SK-N-SH (cell line): ENCODE measurements around the gene PPP1R8. TPM values are rescaled to one million over a fixed set of nuclear protein-coding genes. Genes with fewer than 3 reads are reported as not detected.
A peak's percentile ranks its signal among the peaks of the same experiment; 100 is the strongest.

Experiments used
- CTCF ChIA-PET: fragments of 300-600, 350-600 bp; formaldehyde crosslinking; extraction: SDS; loops from one replicate; lab custom pipeline; 2021; lab: Yijun Ruan, JAX
- POLR2A ChIA-PET: fragments of 350-600 bp; sonication (Branson Sonifier 250); formaldehyde crosslinking; extraction: SDS; loops from one replicate; lab custom pipeline; 2020; ENCODE audit warnings: antibody characterized with exemption, inconsistent platforms; lab: Yijun Ruan, JAX
- DNase-seq: peaks from one replicate; pipeline ENCODE4 v3.0.0; 2012
- H2AFZ ChIP-seq: fragments of 200-600 bp; sonication (generic); 2 replicates; pipeline ENCODE4 v1.8.1; 2016; ENCODE audit warnings: antibody characterized with exemption, mild to moderate bottlenecking, low read depth
- H3F3A ChIP-seq: fragments of 200-600 bp; sonication (generic); replicated peaks from 2 replicates; pipeline ENCODE3; 2016; ENCODE audit warnings: antibody characterized with exemption, mild to moderate bottlenecking; ENCODE audit not compliant: insufficient read depth
- H3K27ac ChIP-seq, 2 experiments: fragments of 200-500 bp in 1 of 2; fragments of 200-600 bp in 1 of 2; sonication (Bioruptor generic) in 1 of 2; sonication (generic), shearing (Covaris generic) in 1 of 2; 2 replicates each; pipeline versions ENCODE4 v1.5.1 to v1.6.1; 2014 to 2016; ENCODE audit warnings: low read depth in 2 of 2, inconsistent platforms in 1 of 2, low read length in 1 of 2, mild to moderate bottlenecking in 1 of 2, mixed read lengths in 1 of 2
- H3K27me3 ChIP-seq: fragments of 200-600 bp; sonication (generic), shearing (Covaris generic); 2 replicates; pipeline ENCODE4 v1.6.1; 2016; ENCODE audit warnings: mixed run types; ENCODE audit not compliant: insufficient read depth
- H3K36me3 ChIP-seq, 2 experiments: fragments of 200-500 bp in 1 of 2; fragments of 200-600 bp in 1 of 2; sonication (Bioruptor generic) in 1 of 2; sonication (generic) in 1 of 2; replicated peaks in 1 of 2; 2 replicates each; pipeline versions ENCODE3 to v1.5.1; 2014 to 2016; ENCODE audit warnings: low read length in 1 of 2, mild to moderate bottlenecking in 1 of 2; ENCODE audit not compliant: insufficient read depth in 2 of 2, control insufficient read depth in 1 of 2
- H3K4me1 ChIP-seq, 2 experiments: fragments of 200-500 bp in 1 of 2; fragments of 200-600 bp in 1 of 2; sonication (Bioruptor generic) in 1 of 2; sonication (generic), shearing (Covaris generic) in 1 of 2; 2 replicates each; pipeline versions ENCODE4 v1.5.1 to v1.6.1; 2014 to 2016; ENCODE audit warnings: low read depth in 1 of 2, low read length in 1 of 2, mixed run types in 1 of 2; ENCODE audit not compliant: insufficient read depth in 2 of 2, control insufficient read depth in 1 of 2
- H3K4me2 ChIP-seq: fragments of 200-600 bp; sonication (generic), shearing (Covaris generic); 2 replicates; pipeline ENCODE4 v1.6.1; 2017; ENCODE audit warnings: mixed run types
- H3K4me3 ChIP-seq, 2 experiments: fragments of 200-500 bp in 1 of 2; fragments of 200-600 bp in 1 of 2; sonication (Bioruptor generic) in 1 of 2; sonication (generic), shearing (Covaris generic) in 1 of 2; 2 replicates each; pipeline versions ENCODE4 v1.5.1 to v1.8.1; 2014 to 2016; ENCODE audit warnings: low read depth in 2 of 2, inconsistent platforms in 1 of 2, low read length in 1 of 2, mild to moderate bottlenecking in 1 of 2, mixed read lengths in 1 of 2, moderate library complexity in 1 of 2
- H3K79me2 ChIP-seq: fragments of 200-600 bp; sonication (generic); 2 replicates; pipeline ENCODE4 v1.8.1; 2017; ENCODE audit warnings: mild to moderate bottlenecking; ENCODE audit not compliant: insufficient read depth
- H3K9ac ChIP-seq: fragments of 200-600 bp; sonication (generic); 2 replicates; pipeline ENCODE4 v1.6.1; 2017; ENCODE audit warnings: mixed run types
- H3K9me2 ChIP-seq: fragments of 200-600 bp; sonication (generic); 2 replicates; pipeline ENCODE4 v1.6.1; 2017; ENCODE audit warnings: mixed run types
- H3K9me3 ChIP-seq: fragments of 200-600 bp; sonication (generic); 2 replicates; pipeline ENCODE4 v1.6.1; 2017; ENCODE audit warnings: mixed run types, mild to moderate bottlenecking, moderate library complexity
- H4K20me1 ChIP-seq: fragments of 200-600 bp; sonication (generic); 2 replicates; pipeline ENCODE4 v1.6.1; 2017; ENCODE audit warnings: mild to moderate bottlenecking, mixed run types; ENCODE audit not compliant: insufficient read depth
- CHD2 ChIP-seq: fragments of 150-350 bp; IDR thresholded peaks from 2 replicates; pipeline ENCODE4 v1.6.1; 2018; ENCODE audit warnings: low read length; ENCODE audit not compliant: partially characterized antibody
- CTCF ChIP-seq: fragments of 200-600 bp; sonication (generic); IDR thresholded peaks from 2 replicates; pipeline ENCODE4 v1.6.1; 2017; ENCODE audit warnings: antibody characterized with exemption, mild to moderate bottlenecking, moderate library complexity
- EP300 ChIP-seq, 2 experiments: IDR thresholded peaks; 2 replicates each; pipeline versions ENCODE4 v1.4.0 to v1.6.1; 2012; ENCODE audit warnings: borderline replicate concordance in 1 of 2, low read depth in 1 of 2, low read length in 1 of 2
- FOSL2 ChIP-seq: IDR thresholded peaks from 2 replicates; pipeline ENCODE4 v1.4.0; 2012; ENCODE audit warnings: low read depth, mild to moderate bottlenecking, moderate library complexity, borderline replicate concordance
- FOXJ3 ChIP-seq: sonication (generic); formaldehyde crosslinking; IDR thresholded peaks from 2 replicates; pipeline ENCODE4 v1.5.1; 2020; ENCODE audit warnings: mild to moderate bottlenecking, missing genetic modification reagents
- FOXM1 ChIP-seq: IDR thresholded peaks from 2 replicates; pipeline ENCODE4 v1.4.0; 2012; ENCODE audit warnings: low read depth, mild to moderate bottlenecking
- GABPA ChIP-seq: IDR thresholded peaks from 2 replicates; pipeline ENCODE4 v1.4.0; 2012; ENCODE audit warnings: low read depth, mild to moderate bottlenecking
- GATA2 ChIP-seq: sonication (generic); formaldehyde crosslinking; IDR thresholded peaks from 2 replicates; pipeline ENCODE4 v1.5.0; 2020; ENCODE audit warnings: mild to moderate bottlenecking, missing genetic modification reagents
- IRF3 ChIP-seq: fragments of 150-350 bp; IDR thresholded peaks from 2 replicates; pipeline ENCODE4 v1.6.1; 2016; ENCODE audit warnings: mild to moderate bottlenecking, low read depth, low read length
- JUND ChIP-seq: IDR thresholded peaks from 2 replicates; pipeline ENCODE4 v1.4.0; 2012
- MAX ChIP-seq: IDR thresholded peaks from 2 replicates; pipeline ENCODE4 v1.4.0; 2012; ENCODE audit warnings: low read depth
- MEF2A ChIP-seq: IDR thresholded peaks from 2 replicates; pipeline ENCODE4 v1.4.0; 2012; ENCODE audit warnings: low read depth, borderline replicate concordance
- MXI1 ChIP-seq: IDR thresholded peaks from 2 replicates; pipeline ENCODE4 v1.6.1; 2012; ENCODE audit warnings: mild to moderate bottlenecking, low read depth, low read length, improper control_type of control experiment
- NFIC ChIP-seq: IDR thresholded peaks from 2 replicates; pipeline ENCODE4 v1.4.0; 2012; ENCODE audit warnings: borderline replicate concordance
- NRF1 ChIP-seq: IDR thresholded peaks from 2 replicates; pipeline ENCODE4 v1.6.1; 2012; ENCODE audit warnings: low read depth, mild to moderate bottlenecking, low read length
- POLR2AphosphoS5 ChIP-seq: IDR thresholded peaks from 2 replicates; pipeline ENCODE4 v1.6.1; 2012; ENCODE audit warnings: low read depth, low read length
- RAD21 ChIP-seq: IDR thresholded peaks from 2 replicates; pipeline ENCODE4 v1.6.1; 2012; ENCODE audit warnings: mild to moderate bottlenecking, low read length
- RCOR1 ChIP-seq: fragments of 150-350 bp; IDR thresholded peaks from 2 replicates; pipeline ENCODE4 v1.6.1; 2017; ENCODE audit warnings: antibody characterized with exemption, low read length
- RFX5 ChIP-seq: IDR thresholded peaks from 2 replicates; pipeline ENCODE4 v1.6.1; 2012; ENCODE audit warnings: mild to moderate bottlenecking, improper control_type of control experiment, low read length
- SMC3 ChIP-seq: IDR thresholded peaks from 2 replicates; pipeline ENCODE4 v1.6.1; 2012; ENCODE audit warnings: low read depth, low read length, improper control_type of control experiment
- TCF12 ChIP-seq: IDR thresholded peaks from 2 replicates; pipeline ENCODE4 v1.4.0; 2012
- TEAD4 ChIP-seq: IDR thresholded peaks from 2 replicates; pipeline ENCODE4 v1.4.0; 2012; ENCODE audit warnings: mild to moderate bottlenecking, borderline replicate concordance; ENCODE audit not compliant: insufficient read depth
- USF1 ChIP-seq: IDR thresholded peaks from 2 replicates; pipeline ENCODE4 v1.4.0; 2012; ENCODE audit warnings: low read depth, borderline replicate concordance
- YY1 ChIP-seq: IDR thresholded peaks from 2 replicates; pipeline ENCODE4 v1.4.0; 2012; ENCODE audit warnings: low read depth, mild to moderate bottlenecking
- ZBTB33 ChIP-seq: IDR thresholded peaks from 2 replicates; pipeline ENCODE4 v1.4.0; 2012; ENCODE audit warnings: low read depth, borderline replicate concordance
- WGBS: methylation state at CpG from one replicate; pipeline ENCODE4 v1.1.6; 2017; ENCODE audit warnings: low lambda C conversion rate; 5-methylcytosine and 5-hydroxymethylcytosine counted together
- polyA plus RNA-seq, 3 experiments: library from polyadenylated mRNA; depleted of rRNA; stranded (reverse); fragments of >200 nt; gene quantifications; 2 replicates each; pipeline ENCODE4 v1.2.3, GENCODE V29; 2012

Gene PPP1R8
- polyA plus RNA-seq (2012; rRNA removed), result 41.8 and 55.4 TPM in 2 replicates
- polyA plus RNA-seq (2012; cell fraction: cytosol; rRNA removed), result 46.2 and 58.1 TPM in 2 replicates
- 15.8 and 32.2 TPM in 2 replicates for polyA plus RNA-seq (2012; cell fraction: nucleus; rRNA removed)

GRCh38 chr1:27830621-27831440, at the start of gene PPP1R8:
TSS of gene PPP1R8 (plus strand) at chr1:27830782. CDS start at chr1:27830836, 54 bp downstream.
- POLR2A ChIA-PET, result interaction anchor here (0.6 to 1.2 kb wide), 9 partner anchors 58 to 472 kb away, joined by 3 to 6 read pairs (median 3); partner anchors contain the start of genes FAM76A, IFI6 and STX12
- H3K9me2 ChIP-seq, result no peaks in the 10 kb centered on the region
- peak within 1 kb of the TSS; percentile 95 for H2AFZ ChIP-seq
- H3F3A ChIP-seq, result peaks cover 13% of the 10 kb centered on the region
- H3K4me3 ChIP-seq, result peak within 1 kb of the TSS; percentile 97 to 98
- H4K20me1 ChIP-seq, result peaks cover 4% of the 10 kb centered on the region
- H3K27me3 ChIP-seq, result no peaks in the 10 kb centered on the region
- CTCF ChIA-PET, result interaction anchor here (0.7 to 2.2 kb wide), 7 partner anchors 21 to 161 kb away, joined by 3 to 9 read pairs (median 4); partner anchors contain the start of genes FAM76A and IFI6
- WGBS, result 3% methylated on average over 40 of the region's 60 CpGs
- peak within 1 kb of the TSS; percentile 99 for H3K9ac ChIP-seq
- H3K27ac ChIP-seq, result peak within 1 kb of the TSS; percentile 80 to 89
- peak; percentile 94 for DNase-seq
- H3K36me3 ChIP-seq, result peaks cover 28 to 29% of the 10 kb centered on the region in 2 experiments
- peak within 1 kb of the TSS; percentile 79 for H3K4me2 ChIP-seq
- H3K4me1 ChIP-seq, result peaks cover 0 to 9% of the 10 kb centered on the region in 2 experiments; a peak in 2 of 4 replicates
- peaks cover 52% of the 10 kb centered on the region for H3K79me2 ChIP-seq
- no peaks in the 10 kb centered on the region for H3K9me3 ChIP-seq
- TF ChIP-seq GATA2 (CRISPR knock-in tag) (no peak), RAD21 (no peak; the same call in 1 of the 2 replicates), MEF2A (no peak), JUND (peak; percentile 38; the same call in 1 of the 2 replicates), EP300 (IDR thresholded peaks at IDR 0.05; ENCODE audit: borderline replicate concordance in 1 of 2, low read depth in 1 of 2, low read length in 1 of 2) (peak in 1 of 2 experiments; percentile 44; a peak in 2 of 4 replicates), NRF1 (peak; percentile 77), IRF3 (no peak), FOXM1 (no peak), POLR2AphosphoS5 (peak; percentile 98), MAX (peak; percentile 79), CHD2 (peak; percentile 70), SMC3 (no peak), FOSL2 (peak; percentile 28; the same call in 1 of the 2 replicates), NFIC (peak; percentile 27; the same call in 1 of the 2 replicates), GABPA (peak; percentile 47; the same call in 1 of the 2 replicates), USF1 (no peak), MXI1 (peak; percentile 64; the same call in 1 of the 2 replicates), CTCF (no peak), RCOR1 (no peak), TEAD4 (0 out of 2 replicates have a peak, but pooled peaks have one; percentile 31), TCF12 (peak; percentile 44; the same call in 1 of the 2 replicates), ZBTB33 (peak; percentile 53; the same call in 1 of the 2 replicates), YY1 (peak; percentile 98), RFX5 (0 out of 2 replicates have a peak, but pooled peaks have one; percentile 19), FOXJ3 (CRISPR knock-in tag) (no peak)
